ENCODE results near the gene NBPF20. TPM values are rescaled to one million over a fixed set of nuclear protein-coding genes. Genes with fewer than 3 reads are reported as not detected.
A peak's percentile ranks its signal among the peaks of the same experiment; 100 is the strongest.
"Not testable (repeated sequence)": the region's sequence is repeated elsewhere in the genome, so short reads cannot be mapped to it uniquely, and the experiment has no call there.

The NBPF20 gene, protein sequence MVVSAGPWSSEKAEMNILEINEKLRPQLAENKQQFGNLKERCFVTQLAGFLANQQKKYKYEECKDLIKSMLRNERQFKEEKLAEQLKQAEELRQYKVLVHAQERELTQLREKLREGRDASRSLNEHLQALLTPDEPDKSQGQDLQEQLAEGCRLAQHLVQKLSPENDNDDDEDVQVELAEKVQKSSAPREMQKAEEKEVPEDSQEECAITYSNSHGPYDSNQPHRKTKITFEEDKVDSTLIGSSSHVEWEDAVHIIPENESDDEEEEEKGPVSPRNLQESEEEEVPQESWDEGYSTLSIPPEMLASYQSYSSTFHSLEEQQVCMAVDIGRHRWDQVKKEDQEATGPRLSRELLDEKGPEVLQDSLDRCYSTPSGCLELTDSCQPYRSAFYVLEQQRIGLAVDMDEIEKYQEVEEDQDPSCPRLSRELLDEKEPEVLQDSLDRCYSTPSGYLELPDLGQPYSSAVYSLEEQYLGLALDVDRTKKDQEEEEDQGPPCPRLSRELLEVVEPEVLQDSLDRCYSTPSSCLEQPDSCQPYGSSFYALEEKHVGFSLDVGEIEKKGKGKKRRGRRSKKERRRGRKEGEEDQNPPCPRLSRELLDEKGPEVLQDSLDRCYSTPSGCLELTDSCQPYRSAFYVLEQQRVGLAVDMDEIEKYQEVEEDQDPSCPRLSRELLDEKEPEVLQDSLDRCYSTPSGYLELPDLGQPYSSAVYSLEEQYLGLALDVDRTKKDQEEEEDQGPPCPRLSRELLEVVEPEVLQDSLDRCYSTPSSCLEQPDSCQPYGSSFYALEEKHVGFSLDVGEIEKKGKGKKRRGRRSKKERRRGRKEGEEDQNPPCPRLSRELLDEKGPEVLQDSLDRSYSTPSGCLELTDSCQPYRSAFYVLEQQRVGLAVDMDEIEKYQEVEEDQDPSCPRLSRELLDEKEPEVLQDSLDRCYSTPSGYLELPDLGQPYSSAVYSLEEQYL (N-terminal part only)
- 1 to 10 TPM in 2 of 4 donors, under 1 TPM in 2; 0.45 to 4.1 (median 0.81) TPM for polyA plus RNA-seq
- long read RNA-seq, donor 1 = 0 reads
- long read RNA-seq, donor 2 = 0 reads
- long read RNA-seq, donor 3 = 0 reads
- long read RNA-seq, donor 4 = 0 reads
- long read RNA-seq, donor 5 = 0 reads
- long read RNA-seq, donor 6 = 0 reads
- long read RNA-seq, donor 7 = 0 reads
- long read RNA-seq, donor 8 = 0 reads
- long read RNA-seq, donor 9 = 0 reads
- long read RNA-seq, donor 10 = 0 reads

DNA sequence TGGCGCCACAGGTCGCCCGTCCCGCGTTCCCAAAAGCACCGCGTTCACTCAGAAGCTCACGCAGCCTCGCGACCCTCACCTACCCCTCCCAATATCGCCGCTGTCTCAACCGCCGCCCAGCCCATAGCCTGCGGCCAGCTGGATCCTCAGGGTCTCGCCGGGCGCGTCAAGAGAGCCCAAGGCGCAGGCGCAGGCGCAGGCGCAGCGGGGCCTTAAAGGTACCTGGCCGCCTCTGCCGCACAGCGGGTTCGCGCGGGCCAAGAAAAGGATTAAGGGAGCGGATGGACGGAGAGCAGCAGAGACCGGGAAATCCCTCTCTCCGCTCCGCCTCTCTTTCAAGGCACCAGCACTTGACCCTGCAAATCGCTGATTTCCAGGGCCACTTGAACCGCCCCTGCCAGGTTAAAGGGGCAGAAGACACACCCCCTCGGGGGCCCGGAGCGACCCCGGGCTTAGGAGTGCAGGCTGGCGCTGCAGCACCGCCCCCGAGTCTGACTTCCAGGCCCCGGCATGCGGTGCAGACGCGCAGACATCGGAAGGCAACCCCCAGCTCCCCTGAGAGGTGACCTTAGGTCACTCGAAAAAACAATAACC, at the start of gene NBPF20:
TSS of gene NBPF20 (minus strand) at position 168 of the 594 bp plus-strand sequence. CDS start 20,331 bp downstream, outside the sequence.
- no peak within 1 kb of the TSS for H3K27ac ChIP-seq (ENCODE audit: low read depth in 1 of 3, low read length in 2 of 3)

DNA sequence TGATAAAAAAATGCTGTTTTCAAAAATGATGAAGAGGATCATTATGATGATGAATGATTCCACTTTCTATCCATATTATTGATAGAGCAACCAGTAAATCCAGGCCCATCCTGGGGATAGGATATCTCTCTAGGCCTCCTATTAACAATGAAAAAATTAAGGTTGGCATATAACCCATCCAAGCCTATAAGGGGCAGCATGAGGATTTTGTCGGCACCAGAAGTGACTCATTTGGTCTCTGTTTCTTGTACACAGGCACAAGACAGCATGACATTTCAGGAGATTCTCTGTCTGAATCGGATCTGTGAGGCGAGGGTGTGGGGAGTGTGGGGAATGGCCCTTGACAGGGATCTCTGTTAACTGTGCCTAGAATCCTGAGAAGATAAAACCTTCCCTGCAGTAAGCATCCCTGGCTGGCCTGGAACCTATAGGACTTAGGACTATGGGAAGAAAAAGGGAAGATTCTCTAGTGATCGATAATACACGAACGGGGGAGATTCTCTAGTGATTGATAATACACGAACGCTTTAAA, 49.5 kb upstream of the NBPF20 start:
- not testable (repeated sequence) for DNase-seq; H3K27ac ChIP-seq (ENCODE audit: low read depth in 1 of 3, low read length in 2 of 3); FAIRE-seq; H3K36me3 ChIP-seq (ENCODE audit: control insufficient read depth in 3 of 3, insufficient read depth in 2 of 3, low read depth in 1 of 3, low read length in 3 of 3); H3K27me3 ChIP-seq (ENCODE audit: control insufficient read depth in 3 of 3, insufficient read depth in 3 of 3, low read length in 3 of 3); H3K4me1 ChIP-seq (ENCODE audit: control insufficient read depth in 3 of 3, insufficient read depth in 2 of 3, low read depth in 1 of 3, low read length in 2 of 3); H3K9me3 ChIP-seq (ENCODE audit: control insufficient read depth in 2 of 2, insufficient read depth in 1 of 2, low read depth in 1 of 2, low read length in 1 of 2); H3K4me3 ChIP-seq (ENCODE audit: low read depth in 1 of 3, low read length in 3 of 3)
- WGBS, 3 donors = 39 to 75% (median 54%) methylated on average over 6 to 8 of the region's 8 CpGs

More for the DNA sequence above, at the start of gene NBPF20:
- Histone ChIP-seq H3K9me3 (ENCODE audit: control insufficient read depth in 2 of 2, insufficient read depth in 1 of 2, low read depth in 1 of 2, low read length in 1 of 2) (peaks cover 0 to 10% of the 10 kb centered on the region in 2 donors), H3K36me3 (ENCODE audit: control insufficient read depth in 3 of 3, insufficient read depth in 2 of 3, low read depth in 1 of 3, low read length in 3 of 3) (no peaks in the 10 kb centered on the region), H3K4me3 (ENCODE audit: low read depth in 1 of 3, low read length in 3 of 3) (peak within 1 kb of the TSS; percentile 59 to 73 (median 63)), H3K4me1 (ENCODE audit: control insufficient read depth in 3 of 3, insufficient read depth in 2 of 3, low read depth in 1 of 3, low read length in 2 of 3) (no peaks in the 10 kb centered on the region), H3K27me3 (ENCODE audit: control insufficient read depth in 3 of 3, insufficient read depth in 3 of 3, low read length in 3 of 3) (peaks cover 0 to 4% (median 4%) of the 10 kb centered on the region in 3 donors)
- FAIRE-seq (no peak), DNase-seq (peak; percentile 81 to 88)
- WGBS, 3 donors = 0 to 1% (median 1%) methylated on average over 44 to 50 of the region's 50 CpGs

DNA sequence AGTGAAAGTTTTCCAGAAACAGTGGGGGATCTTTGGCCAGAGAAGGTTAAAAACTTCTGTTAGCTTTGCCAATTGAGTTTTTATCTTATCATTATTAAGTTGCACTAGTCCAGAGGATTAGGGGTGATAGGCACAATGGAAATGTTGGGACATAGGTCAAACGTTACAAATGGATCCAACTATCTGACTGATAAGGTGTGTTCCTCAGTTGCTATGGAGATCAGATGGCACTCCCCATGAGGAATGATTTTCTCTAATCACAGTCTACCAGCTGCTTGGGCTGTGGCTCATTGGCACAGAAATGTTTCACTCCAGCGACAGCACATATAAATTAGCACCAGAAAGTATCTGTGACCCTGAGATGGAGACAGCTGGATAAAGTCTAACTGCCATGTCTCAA, 47.3 kb upstream of the NBPF20 start:
- peak in 1 of 2 donors; percentile 29 for DNase-seq
- WGBS, 3 donors = 27 to 81% (median 40%) methylated on average over 1 of the region's 2 CpGs
- H3K27ac ChIP-seq (ENCODE audit: low read depth in 1 of 3, low read length in 2 of 3); H3K27me3 ChIP-seq (ENCODE audit: control insufficient read depth in 3 of 3, insufficient read depth in 3 of 3, low read length in 3 of 3); H3K9me3 ChIP-seq (ENCODE audit: control insufficient read depth in 2 of 2, insufficient read depth in 1 of 2, low read depth in 1 of 2, low read length in 1 of 2); H3K4me3 ChIP-seq (ENCODE audit: low read depth in 1 of 3, low read length in 3 of 3); FAIRE-seq; H3K4me1 ChIP-seq (ENCODE audit: control insufficient read depth in 3 of 3, insufficient read depth in 2 of 3, low read depth in 1 of 3, low read length in 2 of 3); H3K36me3 ChIP-seq (ENCODE audit: control insufficient read depth in 3 of 3, insufficient read depth in 2 of 3, low read depth in 1 of 3, low read length in 3 of 3): not testable (repeated sequence)

DNA sequence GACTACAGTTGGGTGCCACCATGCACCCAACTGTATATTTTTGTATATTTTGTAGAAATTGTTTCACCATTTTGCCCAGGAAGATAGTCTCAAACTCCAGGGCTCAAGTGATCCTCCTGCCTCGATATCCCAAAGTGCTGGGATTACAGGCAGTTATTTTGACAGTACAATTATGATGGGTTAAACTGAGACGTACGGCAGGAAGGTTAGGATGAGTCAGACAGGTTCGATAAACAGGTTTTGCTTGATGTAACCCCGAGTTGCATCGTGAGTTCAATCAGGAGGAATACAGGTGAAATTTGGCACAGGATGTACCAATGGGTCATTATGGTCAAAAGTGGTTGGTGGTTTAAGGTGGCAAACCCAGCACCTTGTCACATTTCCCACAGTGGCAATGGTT, 46.0 kb upstream of the NBPF20 start:
- DNase-seq; H3K4me1 ChIP-seq (ENCODE audit: control insufficient read depth in 3 of 3, insufficient read depth in 2 of 3, low read depth in 1 of 3, low read length in 2 of 3); H3K4me3 ChIP-seq (ENCODE audit: low read depth in 1 of 3, low read length in 3 of 3); H3K9me3 ChIP-seq (ENCODE audit: control insufficient read depth in 2 of 2, insufficient read depth in 1 of 2, low read depth in 1 of 2, low read length in 1 of 2); H3K27ac ChIP-seq (ENCODE audit: low read depth in 1 of 3, low read length in 2 of 3); H3K36me3 ChIP-seq (ENCODE audit: control insufficient read depth in 3 of 3, insufficient read depth in 2 of 3, low read depth in 1 of 3, low read length in 3 of 3); H3K27me3 ChIP-seq (ENCODE audit: control insufficient read depth in 3 of 3, insufficient read depth in 3 of 3, low read length in 3 of 3); FAIRE-seq: not testable (repeated sequence)
- 7 to 56% (median 23%) methylated on average over 6 of the region's 6 CpGs for WGBS, 3 donors

DNA sequence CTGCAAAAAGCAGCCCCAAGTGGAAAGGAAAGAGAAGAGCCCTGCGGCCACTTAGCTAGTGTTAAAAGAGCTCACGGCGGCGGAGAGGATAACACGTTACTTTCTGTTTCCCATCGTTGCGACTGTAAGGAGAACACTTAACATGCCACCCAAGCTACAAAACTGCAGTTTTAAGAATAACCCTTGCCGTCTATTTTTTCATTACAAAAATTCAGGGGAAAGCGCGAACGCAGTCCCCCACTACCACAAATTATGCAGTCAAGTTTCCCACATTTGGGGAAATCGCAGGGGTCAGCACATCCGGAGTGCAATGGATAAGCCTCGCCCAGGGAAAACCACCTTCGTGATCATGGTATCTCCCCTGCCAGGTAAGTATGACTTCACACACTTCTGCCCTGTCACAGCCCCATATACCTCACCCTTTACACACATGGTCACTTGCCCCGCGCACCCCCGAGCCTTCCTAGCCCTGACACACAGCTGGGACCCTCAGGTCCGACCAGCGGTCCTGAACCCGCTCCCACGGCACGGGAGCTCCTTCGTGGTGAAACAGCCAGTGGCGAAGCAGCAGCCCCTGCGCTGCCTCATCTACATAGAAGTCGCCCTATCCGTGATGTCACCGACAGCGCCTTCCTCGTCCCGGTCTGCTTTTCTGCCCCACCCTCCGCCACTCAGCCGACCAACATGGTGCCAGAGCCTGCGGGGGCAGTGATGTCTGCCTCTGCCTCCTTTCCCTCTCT, 40.2 kb upstream of the NBPF20 start:
- not testable (repeated sequence) for H3K36me3 ChIP-seq (ENCODE audit: control insufficient read depth in 3 of 3, insufficient read depth in 2 of 3, low read depth in 1 of 3, low read length in 3 of 3); H3K9me3 ChIP-seq (ENCODE audit: control insufficient read depth in 2 of 2, insufficient read depth in 1 of 2, low read depth in 1 of 2, low read length in 1 of 2); H3K27me3 ChIP-seq (ENCODE audit: control insufficient read depth in 3 of 3, insufficient read depth in 3 of 3, low read length in 3 of 3); FAIRE-seq; H3K4me1 ChIP-seq (ENCODE audit: control insufficient read depth in 3 of 3, insufficient read depth in 2 of 3, low read depth in 1 of 3, low read length in 2 of 3)
- 1% methylated on average over 15 to 18 of the region's 35 CpGs for WGBS, 3 donors
- peak; percentile 84 to 86 for DNase-seq
- Histone ChIP-seq H3K4me3 (ENCODE audit: low read depth in 1 of 3, low read length in 3 of 3) (peak overlapping the region in 2 of 3 donors; percentile 30 to 33), H3K27ac (ENCODE audit: low read depth in 1 of 3, low read length in 2 of 3) (peak overlapping the region; percentile 20 to 62 (median 55))

DNA sequence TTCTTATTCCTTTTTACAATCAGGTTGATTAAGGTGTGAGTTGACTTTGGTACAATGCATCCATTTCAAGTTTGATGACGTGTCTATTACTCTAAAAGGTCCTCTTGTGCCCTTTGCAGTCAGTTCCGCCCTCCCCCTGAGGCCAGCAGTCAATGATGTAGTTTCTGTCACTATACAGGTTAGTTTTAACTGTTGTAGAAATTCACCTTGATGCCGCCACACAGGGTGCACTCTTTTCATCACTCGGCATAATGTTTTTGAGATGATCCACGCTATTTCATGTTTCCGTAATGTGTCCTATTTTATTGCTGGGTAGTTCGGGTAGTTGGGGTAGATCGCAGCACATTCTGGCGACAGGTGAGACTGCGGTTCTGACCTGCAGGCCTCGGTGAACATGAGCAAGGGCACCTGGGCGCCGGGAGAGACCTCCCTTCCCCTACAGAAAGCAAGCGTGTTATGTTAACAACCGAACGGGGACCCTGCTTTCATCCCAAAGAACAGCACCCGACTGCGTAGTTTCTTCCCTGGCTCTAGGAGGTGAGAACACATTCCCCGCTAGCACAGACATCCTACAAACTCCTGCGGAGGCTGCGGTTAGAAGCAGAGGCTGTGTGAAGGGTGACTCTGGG, 39.4 kb upstream of the NBPF20 start:
- H3K4me1 ChIP-seq (ENCODE audit: control insufficient read depth in 3 of 3, insufficient read depth in 2 of 3, low read depth in 1 of 3, low read length in 2 of 3); H3K36me3 ChIP-seq (ENCODE audit: control insufficient read depth in 3 of 3, insufficient read depth in 2 of 3, low read depth in 1 of 3, low read length in 3 of 3); H3K9me3 ChIP-seq (ENCODE audit: control insufficient read depth in 2 of 2, insufficient read depth in 1 of 2, low read depth in 1 of 2, low read length in 1 of 2); H3K27me3 ChIP-seq (ENCODE audit: control insufficient read depth in 3 of 3, insufficient read depth in 3 of 3, low read length in 3 of 3); DNase-seq; FAIRE-seq: not testable (repeated sequence)
- WGBS, 3 donors = 2 to 13% (median 10%) methylated on average over 4 to 6 of the region's 21 CpGs
- Histone ChIP-seq H3K4me3 (ENCODE audit: low read depth in 1 of 3, low read length in 3 of 3) (peak overlapping the region in 2 of 3 donors; percentile 30 to 33), H3K27ac (ENCODE audit: low read depth in 1 of 3, low read length in 2 of 3) (peak overlapping the region in 2 of 3 donors; percentile 55 to 62)

DNA sequence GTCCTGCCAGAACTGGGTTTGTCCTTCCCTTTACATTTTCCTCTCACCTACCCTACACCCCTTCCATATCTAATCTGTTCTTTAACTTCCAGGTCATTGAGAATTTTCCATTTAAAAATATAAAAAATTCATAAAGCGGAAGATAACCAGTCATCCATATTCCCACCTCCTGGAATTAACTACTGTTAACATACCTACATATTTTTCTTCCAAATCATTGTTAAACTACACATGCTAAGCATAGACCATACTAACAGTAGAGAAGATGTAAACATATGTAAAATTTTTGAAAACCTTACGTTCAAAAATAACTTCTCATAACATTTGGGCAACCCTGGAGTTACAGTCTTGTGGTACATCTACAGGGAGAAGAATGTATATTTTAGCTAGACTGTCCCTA, 38.6 kb upstream of the NBPF20 start:
- H3K27ac ChIP-seq (ENCODE audit: low read depth in 1 of 3, low read length in 2 of 3); FAIRE-seq; H3K4me3 ChIP-seq (ENCODE audit: low read depth in 1 of 3, low read length in 3 of 3): not testable (repeated sequence)

More for the DNA sequence above, 38.6 kb upstream of the NBPF20 start:
- not testable (repeated sequence) for H3K4me1 ChIP-seq (ENCODE audit: control insufficient read depth in 3 of 3, insufficient read depth in 2 of 3, low read depth in 1 of 3, low read length in 2 of 3); H3K36me3 ChIP-seq (ENCODE audit: control insufficient read depth in 3 of 3, insufficient read depth in 2 of 3, low read depth in 1 of 3, low read length in 3 of 3); H3K9me3 ChIP-seq (ENCODE audit: control insufficient read depth in 2 of 2, insufficient read depth in 1 of 2, low read depth in 1 of 2, low read length in 1 of 2); DNase-seq; H3K27me3 ChIP-seq (ENCODE audit: control insufficient read depth in 3 of 3, insufficient read depth in 3 of 3, low read length in 3 of 3)
- WGBS, 3 donors = 80 to 90% (median 88%) methylated on average over 2 of the region's 2 CpGs

All from small intestine (tissue), 16 donors.